Measurements from ENCODE around the gene COPRS.

- TF ChIP-seq ZFP3 (CRISPR knock-in tag; IDR thresholded peaks at IDR 0.05) (no peak), CREB5 (CRISPR knock-in tag; IDR thresholded peaks at IDR 0.05; ENCODE audit: low read depth) (no peak), PATZ1 (CRISPR knock-in tag; IDR thresholded peaks at IDR 0.05; ENCODE audit: borderline replicate concordance) (no peak), GLIS3 (CRISPR knock-in tag; IDR thresholded peaks at IDR 0.05) (no peak), CSRNP3 (CRISPR knock-in tag; IDR thresholded peaks at IDR 0.05) (no peak), ZC3H10 (CRISPR knock-in tag; IDR thresholded peaks at IDR 0.05) (no peak)
Measured at GRCh38 chr17:31877911-31878702, 19.1 kb upstream of the COPRS start.
